SK-MEL-5 (cell line): Measurements from ENCODE around the gene TRIP6. TPM values are rescaled to one million over a fixed set of nuclear protein-coding genes. Genes with fewer than 3 reads are reported as not detected.
A peak's percentile ranks its signal among the peaks of the same experiment; 100 is the strongest.
"Not testable (repeated sequence)": the region's sequence is repeated elsewhere in the genome, so short reads cannot be mapped to it uniquely, and the experiment has no call there.

Experiments used
- DNase-seq: peaks from one replicate; pipeline ENCODE4 v3.0.0-alpha.2; 2016; ENCODE audit warnings: low read depth, low spot score
- in situ Hi-C: cut with HindIII; loops from 2 replicates; pipeline ENCODE4 v1.10.0; 2016; ENCODE audit warnings: low sequenced_read_pairs, high pct_unique_total_duplicates, low pct_unique_long_range_greater_than_20kb
- total RNA-seq: library from RNA; depleted of rRNA; stranded (reverse); fragments of >200 nt; shearing (Covaris generic); gene quantifications from 2 replicates; pipeline ENCODE4 v1.2.3, GENCODE V29; 2014

The TRIP6 gene
- total RNA-seq, 1 experiment from 2014 or later: 109 TPM

DNA sequence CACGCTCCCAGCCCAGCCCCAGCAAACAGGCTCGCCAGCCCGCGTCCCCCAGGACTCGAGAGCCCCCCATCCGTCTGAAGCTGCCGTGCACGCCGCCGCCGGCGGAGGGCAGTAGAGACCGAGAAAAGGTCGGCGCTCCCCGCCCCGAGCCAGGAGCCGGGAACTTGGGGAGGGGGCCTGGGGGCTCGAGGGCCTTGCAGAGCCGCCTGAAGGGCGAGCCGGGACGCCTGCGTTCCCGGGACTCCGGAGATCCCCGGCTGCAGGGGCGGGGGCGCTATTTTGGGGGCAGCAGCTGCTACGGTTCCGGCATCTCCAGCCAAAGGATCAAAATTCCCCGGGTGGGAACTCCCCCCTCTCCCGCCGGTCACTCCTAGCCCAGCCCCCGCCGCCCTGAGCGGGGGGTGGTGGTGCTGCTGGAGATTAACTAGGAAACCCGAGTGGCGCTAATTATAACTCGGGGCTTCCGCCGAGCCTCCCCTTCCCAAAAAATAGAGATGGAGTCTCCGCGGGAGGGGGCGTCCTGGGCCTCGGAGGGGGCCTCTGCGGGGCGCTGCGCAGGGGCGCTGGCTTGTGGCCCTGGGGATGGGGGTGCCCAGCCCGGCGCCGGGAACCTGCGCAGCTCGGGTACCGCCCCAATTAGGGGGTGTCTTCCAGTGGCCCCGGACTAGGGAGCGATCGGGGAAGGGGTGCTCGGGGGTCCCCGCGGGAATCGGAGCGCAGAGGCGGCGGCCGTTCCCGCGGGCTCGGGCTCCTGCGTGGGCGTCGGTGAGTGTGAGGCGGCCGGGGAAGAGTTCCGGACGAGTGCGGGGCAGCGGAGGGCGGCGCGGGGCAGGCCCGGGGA, 27.9 kb downstream of the TRIP6 start:
- in situ Hi-C loops: no loop called here
- peak; percentile 57 for DNase-seq

DNA sequence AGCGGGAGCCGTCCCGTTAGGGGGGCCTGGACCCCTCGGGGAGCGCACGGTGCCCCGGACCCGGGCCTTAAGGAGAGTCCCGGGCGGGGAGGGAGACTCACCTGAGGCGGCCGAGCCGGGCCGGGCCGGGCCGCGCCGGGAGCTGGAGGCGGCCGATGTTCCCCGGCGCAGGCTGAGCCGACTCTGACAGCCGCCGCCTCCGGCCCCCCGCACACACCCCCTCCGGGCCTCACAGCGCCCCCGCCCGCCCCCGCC, 28.4 kb downstream of the TRIP6 start, which contains the start of gene ACHE:
TSS of gene ACHE (minus strand) at position 188 of the 255 bp plus-strand sequence. CDS start 1,656 bp downstream, outside the sequence.
- no peak for DNase-seq
- in situ Hi-C loops: no loop called here

DNA sequence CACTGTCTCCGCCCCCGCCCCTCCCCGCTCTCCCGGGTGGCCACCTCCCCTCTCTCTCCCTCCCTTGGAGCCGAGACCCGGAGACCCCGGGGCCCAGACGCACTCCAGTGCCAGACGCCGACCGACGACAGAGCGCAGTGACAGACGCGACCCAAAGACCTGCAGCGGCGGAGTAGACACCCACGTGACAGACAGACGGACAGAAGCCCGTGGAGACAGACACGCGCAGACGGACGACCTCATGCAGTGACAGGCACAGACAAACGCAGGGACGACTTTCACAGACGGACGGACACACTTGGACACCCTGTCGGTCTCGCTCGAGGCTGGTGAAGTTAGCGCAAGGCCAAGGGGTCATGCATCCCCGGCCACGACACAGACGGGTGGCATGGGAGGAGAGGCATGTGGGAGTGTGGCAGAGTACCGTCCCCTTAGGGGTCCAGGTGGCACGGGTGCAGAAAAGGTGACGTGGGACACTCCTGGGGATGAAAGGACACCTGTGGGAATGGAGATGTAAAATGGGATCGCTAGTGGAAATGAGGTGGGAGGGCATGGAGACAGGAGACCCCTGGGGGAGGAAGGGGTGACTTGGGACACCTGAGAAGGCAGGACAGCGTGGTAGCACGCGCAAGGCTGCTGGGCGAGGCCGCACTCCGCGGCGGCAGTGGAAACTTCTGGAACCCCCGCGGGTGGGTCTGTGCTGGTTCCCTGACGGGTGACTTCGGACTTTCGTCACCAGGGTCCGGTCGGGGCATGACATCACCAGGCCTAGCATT, 29.0 kb downstream of the TRIP6 start:
- no peak for DNase-seq
- in situ Hi-C loops: no loop called here

DNA sequence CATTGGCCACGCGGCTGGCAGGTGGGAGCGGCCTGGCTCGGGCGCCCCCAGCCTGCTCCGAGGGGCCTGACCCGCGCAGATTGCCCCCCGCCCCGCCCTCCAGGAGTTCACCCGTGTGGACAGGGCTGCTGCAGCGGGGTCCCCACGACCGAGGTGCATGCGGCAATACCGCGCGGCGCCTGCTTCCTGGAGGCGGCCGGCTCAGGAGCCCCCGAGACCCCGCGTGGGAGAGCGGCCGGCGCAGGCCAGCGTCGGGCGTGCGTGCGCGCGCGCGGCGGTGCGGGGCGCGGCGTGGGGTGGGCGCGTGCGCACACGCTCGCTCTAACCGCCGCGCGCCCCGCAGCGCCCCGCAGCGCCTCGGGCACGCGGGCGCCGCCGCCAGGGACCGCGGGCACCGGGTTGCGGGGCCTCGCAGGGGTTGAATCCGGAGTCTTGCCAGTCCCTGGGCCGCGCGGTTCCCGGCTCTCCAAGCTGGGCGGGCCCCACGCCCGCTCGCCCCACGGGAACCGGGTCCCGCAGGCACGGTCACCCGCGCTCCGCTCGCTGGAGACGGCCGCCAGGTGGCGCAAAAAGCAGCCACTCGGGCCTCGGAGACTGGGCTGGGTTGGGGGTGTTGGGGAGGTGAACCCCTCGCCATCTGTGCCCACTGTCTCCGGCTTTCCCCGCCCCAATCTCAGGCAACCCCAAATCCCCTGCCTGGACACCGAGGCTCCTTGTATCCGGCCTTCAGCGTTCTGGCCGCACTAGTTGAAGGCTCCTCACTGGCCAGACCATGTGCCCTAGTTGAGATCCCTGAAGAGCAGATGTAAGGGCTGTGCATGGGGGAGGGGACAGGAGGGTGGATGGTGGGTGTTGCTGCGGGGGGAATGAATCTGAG, 29.8 kb downstream of the TRIP6 start:
- peak; percentile 51 for DNase-seq
- in situ Hi-C loops: no loop called here

DNA sequence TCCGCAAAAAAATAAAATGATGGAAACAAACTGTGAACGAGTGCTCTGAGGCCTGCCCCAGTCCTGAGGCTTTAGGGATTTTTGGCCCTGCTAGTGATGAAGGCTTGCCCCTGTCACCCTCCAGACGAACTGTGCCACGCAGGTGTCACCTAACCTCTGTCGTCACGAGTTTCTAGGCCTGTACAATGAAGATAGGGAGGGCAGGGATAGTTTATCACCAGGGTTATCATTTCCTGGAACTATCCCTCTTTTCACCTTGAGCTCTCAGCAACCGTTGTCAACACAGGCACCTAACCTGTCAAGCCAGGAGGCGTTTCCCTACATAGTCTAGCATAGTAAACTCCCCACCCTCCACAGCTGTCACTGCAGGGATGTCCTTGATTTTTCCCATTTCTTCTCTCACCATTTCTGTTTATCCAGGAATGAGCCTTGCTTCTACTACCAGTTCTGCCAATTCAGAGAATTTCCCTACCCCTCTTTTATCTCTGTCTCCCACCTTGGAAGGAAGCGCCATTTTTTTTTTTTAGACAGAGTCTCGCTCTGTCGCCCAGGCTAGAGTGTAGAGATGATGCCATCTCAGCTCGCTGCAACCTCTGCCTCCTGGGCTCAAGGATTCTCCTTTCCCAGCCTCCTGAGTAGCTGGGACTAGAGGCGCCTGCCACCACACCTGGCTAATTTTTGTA, 30.7 kb downstream of the TRIP6 start:
- DNase-seq: no peak
- in situ Hi-C loops: no loop called here

DNA sequence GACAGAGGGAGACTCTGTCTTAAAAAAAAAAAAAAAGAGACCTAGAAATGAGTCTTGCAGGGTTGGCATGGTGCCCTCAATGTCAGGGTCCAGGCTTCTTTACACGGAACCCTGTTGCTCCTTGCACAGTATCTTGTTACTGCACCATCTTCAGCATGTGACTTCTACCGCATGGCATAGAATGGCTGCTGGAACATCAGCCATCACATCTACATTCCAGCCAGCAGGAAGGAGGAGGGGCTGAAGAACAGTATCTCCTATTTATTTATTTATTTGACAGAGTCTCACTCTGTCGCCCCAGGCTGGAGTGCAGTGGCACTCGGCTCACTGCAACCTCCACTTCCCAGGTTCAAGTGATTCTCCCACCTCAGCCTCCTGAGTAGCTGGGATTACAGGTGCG, 32.2 kb downstream of the TRIP6 start:
- in situ Hi-C loops: no loop called here
- no peak for DNase-seq

DNA sequence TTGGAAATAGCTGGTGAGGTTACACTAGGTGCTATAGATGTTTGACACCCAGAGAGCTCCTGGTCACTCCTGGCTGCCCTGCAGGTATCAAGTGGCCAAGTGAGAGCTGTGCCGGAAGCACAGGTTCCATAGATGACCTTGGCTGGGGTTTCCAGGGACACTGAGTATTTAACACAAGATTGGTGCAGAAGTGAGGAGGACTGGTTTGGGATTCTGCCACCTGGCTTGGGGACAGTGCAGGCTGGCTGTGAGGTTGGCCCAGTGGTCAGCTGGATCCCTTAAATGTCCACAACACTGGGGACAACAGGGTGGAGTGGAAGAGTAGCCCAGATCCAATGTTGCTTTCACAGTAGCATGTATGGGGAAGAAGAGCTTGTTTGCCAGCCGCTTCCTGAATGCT, 33.8 kb downstream of the TRIP6 start:
- no peak for DNase-seq
- in situ Hi-C loops: no loop called here

DNA sequence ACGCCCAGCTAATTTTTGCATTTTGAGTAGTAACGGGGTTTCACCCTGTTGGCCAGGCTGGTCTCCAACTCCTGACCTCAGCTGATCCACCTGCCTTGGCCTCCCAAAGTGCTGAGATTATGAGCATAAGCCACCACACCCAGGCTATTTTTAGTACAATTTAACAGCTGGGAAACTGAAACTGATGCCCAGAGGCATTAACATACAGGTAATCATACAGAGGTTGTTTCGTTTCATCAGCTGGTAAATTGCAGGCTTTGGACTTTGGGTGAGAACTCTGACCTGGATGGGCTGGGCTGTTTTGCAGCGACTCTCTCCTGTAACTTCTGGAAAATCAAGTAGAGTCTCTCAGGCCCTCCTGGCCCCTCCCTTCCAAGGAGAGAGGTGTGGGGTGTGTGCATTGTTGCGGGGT, 34.7 kb downstream of the TRIP6 start:
- in situ Hi-C loops: no loop called here
- DNase-seq: no peak

DNA sequence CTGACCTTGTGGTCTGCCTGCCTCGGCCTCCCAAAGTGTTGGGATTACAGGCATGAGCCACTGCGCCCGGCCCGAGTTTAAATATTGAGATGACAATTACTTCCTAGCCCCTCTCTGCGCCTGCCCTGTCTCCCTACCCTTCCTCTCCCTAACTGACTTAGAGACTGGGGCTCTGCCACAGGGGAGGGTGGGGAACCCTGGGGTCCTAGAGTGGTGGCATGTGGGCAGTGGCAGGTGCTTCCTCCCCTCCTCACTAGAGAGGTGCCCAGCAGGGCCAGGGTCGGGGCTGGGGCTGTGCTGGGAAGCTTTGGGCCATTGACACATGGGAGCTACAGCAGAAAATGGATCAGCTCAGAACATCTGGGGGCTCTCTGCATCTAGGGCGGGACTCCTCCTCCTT, 35.5 kb downstream of the TRIP6 start:
- in situ Hi-C loops: no loop called here
- no peak for DNase-seq

DNA sequence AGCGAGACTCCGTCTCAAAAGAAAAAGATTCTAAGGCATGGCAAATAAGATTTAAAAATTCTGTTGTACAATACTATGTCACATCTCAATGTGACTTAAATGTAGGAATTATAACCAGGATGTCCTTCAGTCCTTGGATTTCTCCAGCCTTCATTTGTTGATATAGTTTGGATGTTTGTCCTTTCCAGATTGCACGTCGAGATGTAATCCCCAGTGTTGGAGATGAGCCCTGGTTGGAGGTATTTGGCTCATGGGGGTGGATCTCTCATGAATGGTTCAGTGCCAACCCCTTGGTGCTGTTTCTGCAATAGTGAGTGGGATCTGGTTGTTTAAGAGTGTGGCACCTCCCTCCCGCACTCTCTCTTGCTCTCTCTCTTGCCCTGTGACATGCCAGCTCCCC, 41.3 kb downstream of the TRIP6 start:
- in situ Hi-C loops: no loop called here
- DNase-seq: no peak

DNA sequence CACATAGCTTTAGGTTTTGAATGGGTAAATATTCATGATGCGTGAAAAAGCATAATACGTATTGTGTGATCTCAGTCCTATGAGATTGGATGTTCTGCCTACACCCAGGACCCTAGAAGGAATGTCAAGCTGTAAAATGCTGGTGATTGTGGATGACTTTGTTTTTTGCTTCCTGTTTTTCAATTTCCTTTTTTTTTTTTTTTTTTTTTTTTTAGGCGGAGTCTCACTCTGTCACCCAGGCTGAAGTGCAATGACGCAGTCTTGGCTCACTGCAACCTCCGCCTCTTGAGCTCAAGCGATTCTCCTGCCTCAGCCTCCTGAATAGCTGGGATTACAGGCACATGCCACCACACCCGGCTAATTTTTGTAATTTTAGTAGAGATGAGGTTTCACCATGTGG, 43.3 kb downstream of the TRIP6 start:
- in situ Hi-C loops, DNase-seq: not testable (repeated sequence)

DNA sequence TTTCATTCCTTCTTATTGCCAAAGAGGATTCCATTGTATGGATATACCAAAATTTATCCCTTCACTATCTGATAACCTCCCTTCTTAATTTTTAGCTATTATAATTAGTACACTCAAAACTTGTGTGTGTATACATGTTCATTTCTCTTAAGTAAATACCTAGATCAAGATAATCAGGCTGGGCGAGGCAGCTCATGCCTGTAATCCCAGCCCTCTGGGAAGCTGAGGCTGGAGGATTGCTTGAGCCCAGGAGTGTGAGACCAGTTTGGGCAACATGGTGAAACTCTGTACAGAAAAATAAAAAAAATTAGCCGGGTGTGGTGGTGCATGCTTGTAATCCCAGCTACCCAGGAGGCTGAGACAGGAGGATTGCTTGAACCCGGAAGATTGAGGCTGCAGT, 44.3 kb downstream of the TRIP6 start:
- in situ Hi-C loops: no loop called here
- no peak for DNase-seq

DNA sequence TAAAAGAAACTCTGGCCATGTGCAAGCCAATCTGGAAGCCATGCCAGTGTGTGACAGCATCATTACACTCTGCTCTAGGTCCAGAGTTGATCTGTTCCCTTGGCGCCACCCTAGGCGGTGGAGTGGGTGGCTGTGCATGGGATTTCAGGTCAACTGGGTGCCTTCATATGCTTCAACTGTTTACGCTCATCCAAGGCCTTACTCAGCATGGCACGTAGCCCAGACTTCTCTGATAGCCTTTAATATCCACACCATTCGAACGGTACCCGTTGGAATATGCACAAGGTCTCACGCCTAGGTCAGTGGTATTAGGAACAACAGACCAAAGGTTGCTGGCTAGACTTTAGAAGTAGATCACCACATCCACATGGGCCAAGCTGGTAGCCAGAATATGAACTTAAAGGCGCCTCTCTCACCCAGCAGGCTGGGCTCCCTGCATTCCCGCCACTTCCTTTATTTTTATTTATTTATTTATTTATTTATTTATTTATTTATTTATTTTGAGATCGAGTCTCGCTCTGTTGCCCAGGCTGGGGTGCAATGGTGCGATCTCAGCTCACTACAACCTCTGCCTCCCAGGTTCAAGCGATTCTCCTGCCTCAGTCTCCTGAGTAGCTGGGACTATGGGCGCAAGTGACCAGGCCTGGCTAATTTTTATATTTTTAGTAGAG, 47.2 kb downstream of the TRIP6 start:
- DNase-seq: no peak
- in situ Hi-C loops: no loop called here

DNA sequence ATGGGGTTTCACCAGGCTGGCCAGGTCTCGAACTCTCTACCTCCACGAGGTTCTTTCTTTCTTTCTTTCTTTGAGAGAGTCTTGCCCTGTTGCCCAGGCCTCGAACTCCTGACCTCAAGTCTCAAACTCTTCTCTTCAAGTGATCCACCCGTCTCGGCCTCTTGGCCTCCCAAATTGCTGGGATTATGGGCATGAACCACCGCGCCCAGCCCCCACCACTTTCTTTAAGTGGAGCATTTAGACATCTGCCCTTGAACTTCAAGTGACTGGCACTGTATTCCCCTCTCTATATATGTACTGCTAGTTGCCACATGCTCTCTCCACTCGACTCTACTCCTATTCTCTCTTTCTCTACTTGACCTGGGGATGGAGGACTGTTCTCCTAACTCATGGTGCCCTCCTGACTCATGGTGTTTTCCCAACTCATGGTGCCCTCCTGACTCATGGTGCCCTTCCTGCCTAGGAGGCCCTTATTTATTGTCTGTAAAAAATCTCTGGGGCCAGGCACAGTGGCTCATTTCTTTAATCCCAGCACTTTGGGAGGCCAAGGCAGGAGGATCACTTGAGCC, 47.8 kb downstream of the TRIP6 start:
- in situ Hi-C loops: no loop called here
- DNase-seq: no peak

DNA sequence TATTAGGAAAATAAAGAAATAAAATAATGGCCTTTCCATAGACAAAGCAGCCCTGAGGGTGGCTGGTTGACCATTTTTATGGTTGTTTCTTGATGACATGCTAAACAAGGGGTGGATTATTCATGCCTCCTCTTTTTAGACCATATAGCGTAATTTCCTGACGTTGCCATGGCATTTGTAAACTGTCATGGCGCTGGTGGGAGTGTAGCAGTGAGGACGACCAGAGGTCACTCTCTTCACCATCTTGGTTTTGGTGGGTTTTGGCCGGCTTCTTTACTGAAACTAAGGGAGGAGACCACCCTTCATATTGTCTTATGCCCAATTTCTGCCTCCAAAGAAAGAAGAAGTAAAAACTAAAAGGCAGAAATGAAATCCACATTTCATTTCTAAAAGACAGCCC, 52.1 kb downstream of the TRIP6 start:
- in situ Hi-C loops, DNase-seq: not testable (repeated sequence)

DNA sequence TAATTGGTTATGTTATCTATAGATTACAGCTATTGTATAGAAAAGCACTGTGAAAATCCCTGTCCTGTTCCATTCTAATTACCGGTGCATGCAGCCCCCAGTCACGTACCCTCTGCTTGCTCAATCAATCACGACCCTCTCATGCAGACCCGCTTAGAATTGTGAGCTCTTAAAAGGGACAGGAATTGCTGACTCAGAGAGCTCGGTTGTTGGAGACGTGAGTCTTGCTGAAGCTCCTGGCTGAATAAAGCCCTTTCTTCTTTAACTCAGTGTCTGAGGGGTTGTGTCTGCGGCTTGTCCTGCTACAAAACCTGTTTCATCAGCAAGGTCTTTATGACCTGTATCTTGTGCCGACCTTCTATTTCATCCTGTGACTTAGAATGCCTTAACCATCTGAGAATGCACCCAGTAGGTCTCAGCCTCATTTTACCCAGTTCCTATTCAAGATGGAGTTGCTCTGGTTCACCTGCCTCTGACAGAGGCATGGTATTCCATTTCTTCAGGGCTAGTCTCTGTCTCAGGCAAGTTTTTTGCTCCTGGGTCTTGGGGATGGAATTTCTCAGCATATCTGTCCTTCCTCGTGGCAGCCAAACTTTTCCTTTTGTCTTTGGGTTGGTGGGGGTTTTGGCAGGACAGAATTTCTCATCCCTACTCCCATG, 52.7 kb downstream of the TRIP6 start:
- DNase-seq, in situ Hi-C loops: not testable (repeated sequence)
